RWPE1 (cell line): ENCODE measurements around the gene LCN10.
"Not testable (repeated sequence)": the region's sequence is repeated elsewhere in the genome, so short reads cannot be mapped to it uniquely, and the experiment has no call there.

Experiments
- CTCF ChIA-PET: fragments of 350-600 bp; sonication (Branson Sonifier 250); formaldehyde crosslinking; extraction: SDS; loops from one replicate; lab custom pipeline; 2021; lab: Yijun Ruan, JAX
- POLR2A ChIA-PET: fragments of 400-600 bp; formaldehyde crosslinking; extraction: SDS; loops from one replicate; lab custom pipeline; 2020; ENCODE audit warnings: antibody characterized with exemption; ENCODE audit not compliant: low non-redundant PET; lab: Yijun Ruan, JAX
- DNase-seq: peaks from one replicate; pipeline ENCODE4 v3.0.0; 2012; ENCODE audit warnings: low spot score
- H3K27ac ChIP-seq: fragments of 450-650 bp; 2 replicates; pipeline ENCODE4 v1.5.1; 2017
- TF ChIP-seq, protein P1 (sequence below): fragments of 450-650 bp; conservative IDR thresholded peaks from 2 replicates; pipeline ENCODE4 v1.5.1; 2017; ENCODE audit warnings: low read depth, mild to moderate bottlenecking

LCN10 gene

DNA sequence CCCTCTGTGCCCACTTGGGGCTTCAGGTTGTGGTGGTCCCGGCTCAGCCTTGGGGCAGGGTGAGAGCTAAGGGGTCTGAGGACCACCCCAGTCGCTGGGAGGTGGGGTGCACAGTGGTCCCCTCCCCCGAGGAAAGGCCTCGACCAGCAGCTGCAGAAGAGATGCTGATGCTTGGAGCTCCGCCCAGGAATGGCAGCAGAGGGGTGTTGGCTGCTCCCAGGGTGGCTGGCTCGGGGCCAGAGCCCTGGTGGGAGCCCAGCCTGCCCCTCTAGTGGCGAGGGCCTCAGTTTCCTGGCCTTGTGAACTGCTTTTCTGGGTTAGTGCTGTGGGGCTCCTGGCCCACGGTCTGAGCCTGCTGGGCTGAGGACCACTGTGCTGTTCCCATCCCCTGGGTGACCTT, 29.2 kb downstream of the LCN10 start:
- DNase-seq = no peak
- TF ChIP-seq, protein P1, sequence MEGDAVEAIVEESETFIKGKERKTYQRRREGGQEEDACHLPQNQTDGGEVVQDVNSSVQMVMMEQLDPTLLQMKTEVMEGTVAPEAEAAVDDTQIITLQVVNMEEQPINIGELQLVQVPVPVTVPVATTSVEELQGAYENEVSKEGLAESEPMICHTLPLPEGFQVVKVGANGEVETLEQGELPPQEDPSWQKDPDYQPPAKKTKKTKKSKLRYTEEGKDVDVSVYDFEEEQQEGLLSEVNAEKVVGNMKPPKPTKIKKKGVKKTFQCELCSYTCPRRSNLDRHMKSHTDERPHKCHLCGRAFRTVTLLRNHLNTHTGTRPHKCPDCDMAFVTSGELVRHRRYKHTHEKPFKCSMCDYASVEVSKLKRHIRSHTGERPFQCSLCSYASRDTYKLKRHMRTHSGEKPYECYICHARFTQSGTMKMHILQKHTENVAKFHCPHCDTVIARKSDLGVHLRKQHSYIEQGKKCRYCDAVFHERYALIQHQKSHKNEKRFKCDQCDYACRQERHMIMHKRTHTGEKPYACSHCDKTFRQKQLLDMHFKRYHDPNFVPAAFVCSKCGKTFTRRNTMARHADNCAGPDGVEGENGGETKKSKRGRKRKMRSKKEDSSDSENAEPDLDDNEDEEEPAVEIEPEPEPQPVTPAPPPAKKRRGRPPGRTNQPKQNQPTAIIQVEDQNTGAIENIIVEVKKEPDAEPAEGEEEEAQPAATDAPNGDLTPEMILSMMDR = no peak
- H3K27ac ChIP-seq = peak overlapping the region; percentile 0; the same call in 1 of the 2 replicates
- POLR2A ChIA-PET = interaction anchor here (0.7 to 1.0 kb wide), 3 partner anchors 10 to 14 kb away, joined by 3 to 8 read pairs (median 5); no protein-coding TSS in a partner anchor
- CTCF ChIA-PET = interaction anchor here (0.6 to 1.9 kb wide), 10 partner anchors 8 to 101 kb away, joined by 3 to 6 read pairs (median 3); no protein-coding TSS in a partner anchor

DNA sequence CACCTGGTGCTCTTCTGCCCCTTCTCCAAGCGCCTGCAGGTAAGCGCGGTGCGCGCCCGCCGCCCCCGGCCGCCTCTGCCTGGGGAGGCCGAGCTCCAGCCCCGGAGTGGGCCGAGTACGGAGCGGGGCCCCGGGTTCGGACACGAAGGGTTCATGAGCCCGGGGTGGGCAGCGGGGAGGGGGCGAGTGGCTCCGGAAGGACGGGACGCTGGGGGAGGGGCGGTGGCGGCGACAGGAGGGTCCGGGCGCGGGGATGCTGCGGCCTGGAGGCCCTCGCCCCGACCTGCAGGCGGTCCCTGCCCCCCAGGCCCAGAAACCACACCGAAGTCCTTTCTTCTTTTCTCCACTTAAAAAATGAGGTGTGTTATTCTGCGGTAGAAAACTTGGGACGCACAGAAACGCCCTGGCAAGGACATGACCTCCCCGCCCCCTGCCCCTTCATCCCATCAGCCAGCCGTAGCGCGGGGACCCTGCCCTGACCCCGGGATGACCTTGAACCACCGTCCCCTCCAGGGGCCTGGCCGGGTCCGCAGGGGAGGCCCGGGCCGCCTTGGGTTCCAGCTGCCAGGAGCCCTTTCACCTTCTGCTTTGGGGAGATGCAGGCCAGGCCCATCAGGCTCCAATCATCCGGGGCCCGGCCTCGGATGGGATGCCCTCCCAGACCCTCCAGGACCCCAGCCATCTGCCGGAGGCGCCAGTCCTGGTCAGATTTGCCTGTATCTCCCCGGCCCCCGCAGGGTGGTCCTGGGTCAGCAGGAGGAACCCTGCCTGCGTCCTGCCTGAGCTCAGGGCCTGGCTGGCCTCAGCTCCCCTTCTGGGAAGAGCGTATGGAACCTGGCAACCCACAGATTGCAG, 29.8 kb downstream of the LCN10 start:
- H3K27ac ChIP-seq = peak overlapping the region; percentile 0; the same call in 1 of the 2 replicates
- TF ChIP-seq, protein P1 = no peak
- ChIA-PET POLR2A (interaction anchor here (1.0 kb wide), 1 partner anchor 13 kb away, joined by 5 read pairs; no protein-coding TSS in a partner anchor), CTCF (interaction anchor here (0.6 to 1.9 kb wide), 7 partner anchors 9 to 316 kb away, joined by 3 to 6 read pairs (median 3); no protein-coding TSS in a partner anchor)
- no peak for DNase-seq

DNA sequence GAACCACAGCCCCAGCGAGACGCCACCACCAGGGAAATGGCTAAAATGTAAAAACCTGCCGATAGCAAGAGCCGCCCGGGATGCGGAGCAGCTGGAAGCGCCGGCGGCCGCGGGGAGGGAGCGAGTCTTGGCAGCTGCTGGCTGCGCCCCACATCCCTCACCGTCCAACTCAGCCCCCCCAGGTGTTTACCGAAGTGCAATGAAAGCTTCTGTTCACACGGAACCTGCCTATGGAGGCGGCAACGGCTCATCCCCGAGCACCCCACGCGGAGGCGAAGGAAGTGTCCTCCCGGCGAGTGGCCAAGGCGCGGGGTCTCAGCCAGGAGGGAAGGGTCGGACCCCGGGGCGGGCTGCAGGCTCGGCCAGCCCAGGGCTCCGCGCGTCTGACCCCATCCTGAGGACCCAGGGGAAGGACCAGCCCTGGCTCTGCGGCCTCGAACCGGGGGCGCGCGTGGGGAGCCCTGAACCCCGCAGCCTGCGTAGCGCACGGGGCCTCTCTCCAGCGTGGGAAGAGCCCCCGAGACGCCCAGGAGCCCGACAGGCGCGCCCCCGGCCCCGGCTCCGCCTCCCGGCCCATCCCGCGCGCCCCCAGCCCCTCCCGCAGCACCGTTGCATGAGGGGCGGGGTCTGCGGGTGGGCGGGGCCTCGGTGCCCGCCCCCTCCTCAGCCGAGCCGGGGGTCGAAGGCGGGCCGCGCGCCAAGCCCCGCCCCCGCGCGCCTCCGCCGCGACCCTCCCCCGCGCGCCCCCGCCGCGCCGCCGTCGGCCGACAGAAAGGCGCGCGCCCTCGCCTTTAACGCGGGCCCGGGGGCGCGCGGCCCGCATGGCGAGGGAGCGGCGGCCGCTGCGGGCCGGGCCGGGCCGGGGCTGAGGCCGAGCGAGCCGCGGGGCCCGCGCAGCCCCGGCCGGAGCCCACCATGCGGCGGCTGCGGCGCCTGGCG, 30.7 kb downstream of the LCN10 start, which contains the start of gene DIPK1B:
Gene DIPK1B, plus strand, starts transcription at position 822 of the 939 bp plus-strand sequence. Its CDS starts 94 bp downstream, at position 916.
- ChIA-PET POLR2A (no interaction called here), CTCF (interaction anchor here (0.6 to 0.7 kb wide), 2 partner anchors 87 to 438 kb away, joined by 3 read pairs; no protein-coding TSS in a partner anchor)

DNA sequence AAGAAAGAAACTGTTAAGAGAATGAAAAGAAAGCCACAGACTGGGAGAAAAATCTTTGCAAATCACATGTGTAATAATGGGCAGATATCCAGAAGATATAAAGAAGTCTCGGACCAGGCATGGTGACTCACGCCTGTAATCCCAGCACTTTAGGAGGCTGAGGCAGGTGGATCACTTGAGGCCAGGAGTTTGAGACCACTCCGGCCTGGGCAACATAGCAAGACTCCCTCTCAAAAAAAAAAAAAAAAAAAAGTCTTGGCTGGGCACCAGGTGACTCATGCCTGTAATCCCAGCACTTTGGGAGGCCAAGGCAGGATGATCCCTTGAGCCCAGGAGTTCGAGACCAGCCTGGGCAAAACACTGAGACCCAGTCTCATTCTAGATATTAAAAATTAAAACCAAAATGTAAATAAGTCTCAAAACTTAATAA, 31.5 kb downstream of the LCN10 start:
- H3K27ac ChIP-seq = peak overlapping the region; percentile 32; the same call in 1 of the 2 replicates
- CTCF ChIA-PET = interaction anchor here (0.6 to 1.3 kb wide), 3 partner anchors 18 to 439 kb away, joined by 3 read pairs; no protein-coding TSS in a partner anchor
- POLR2A ChIA-PET, DNase-seq: not testable (repeated sequence)

More for the DNA sequence above, 30.7 kb downstream of the LCN10 start, which contains the start of gene DIPK1B:
- H3K27ac ChIP-seq = peak within 1 kb of the TSS; percentile 0; the same call in 1 of the 2 replicates
- no peak for DNase-seq
- TF ChIP-seq, protein P1 = no peak

DNA sequence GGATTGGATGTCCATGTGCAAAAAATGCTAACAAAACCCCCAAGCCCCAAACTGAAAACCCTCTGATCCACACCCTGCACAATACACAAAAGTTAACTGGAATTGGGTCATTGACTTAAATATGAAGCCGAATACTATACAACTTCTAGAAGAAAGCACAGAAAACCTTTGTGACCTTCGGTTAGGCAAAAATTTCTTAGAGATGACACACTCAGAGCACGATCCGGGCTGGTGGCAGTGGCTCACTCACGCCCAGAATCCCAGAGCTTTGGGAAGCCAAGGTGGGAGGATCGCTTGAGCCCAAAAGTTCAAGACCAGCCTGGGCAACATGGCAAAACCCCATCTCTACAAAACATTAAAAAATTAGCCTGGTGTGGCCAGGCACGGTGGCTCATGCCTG, 32.2 kb downstream of the LCN10 start:
- CTCF ChIA-PET = interaction anchor here (1.3 kb wide), 1 partner anchor 17 kb away, joined by 3 read pairs; no protein-coding TSS in a partner anchor
- no peak for DNase-seq
- TF ChIP-seq, protein P1 = no peak
- peak overlapping the region; percentile 32 for H3K27ac ChIP-seq
- POLR2A ChIA-PET = no interaction called here

DNA sequence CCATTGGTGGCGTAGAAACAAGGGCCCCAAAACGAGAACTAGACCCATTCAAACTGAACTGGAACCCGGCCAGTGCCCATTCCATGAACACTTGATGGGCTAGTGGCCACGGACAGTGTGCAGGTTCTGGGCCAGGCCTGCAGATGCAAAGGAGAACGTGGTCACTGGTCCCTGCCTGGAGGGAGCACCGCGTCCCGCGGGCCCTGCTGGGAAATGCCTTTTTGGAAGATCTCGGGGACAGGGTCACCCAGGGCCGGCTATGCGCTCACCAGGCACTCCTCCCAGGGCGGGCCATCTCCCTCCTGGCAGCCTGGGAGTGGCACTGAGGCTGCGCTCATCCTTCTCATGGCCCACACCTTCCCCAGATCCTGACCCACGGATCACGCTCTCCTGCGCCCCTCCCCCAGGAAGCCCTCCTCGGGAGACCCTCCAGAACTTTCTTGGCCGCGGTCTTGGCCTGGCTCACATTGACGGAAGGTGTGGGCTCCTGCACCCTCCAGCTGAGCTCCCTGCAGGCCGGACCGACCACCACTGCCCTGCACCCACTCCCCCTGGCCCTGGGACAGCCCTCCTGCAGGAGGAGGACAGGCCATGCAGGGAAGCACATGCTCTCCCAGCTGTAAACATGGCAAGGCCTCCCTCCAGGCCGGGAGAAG, 33.2 kb downstream of the LCN10 start:
- 0 out of 2 replicates have a peak overlapping the region, but pooled peaks have one; percentile 1 for H3K27ac ChIP-seq
- TF ChIP-seq, protein P1 = no peak
- no peak for DNase-seq
- CTCF ChIA-PET = interaction anchor here (1.3 kb wide), 1 partner anchor 78 kb away, joined by 3 read pairs; no protein-coding TSS in a partner anchor
- POLR2A ChIA-PET = no interaction called here
